K562 (cell line): Measurements from ENCODE around the gene ANKRD34A. TPM values are rescaled to one million over a fixed set of nuclear protein-coding genes. Genes with fewer than 3 reads are reported as not detected.

Experiments used
- ATAC-seq: fragments of 200-7000 bp; cut with Tn5 transposase; 3 replicates; pipeline ENCODE4 v1.9.1; 2020; ENCODE audit warnings: moderate library complexity
- BruUV-seq: library from RNA; stranded (reverse); fragments of 400-500 nt; replicated peaks from 2 replicates; lab custom pipeline; 2021; lab: Mats Ljungman, UMichigan
- CTCF ChIA-PET: fragments of 300-600 bp; formaldehyde crosslinking; extraction: SDS; loops from one replicate; lab custom pipeline; 2021; ENCODE audit warnings: low intra/inter-chr PET ratio; lab: Yijun Ruan, JAX
- POLR2A ChIA-PET: fragments of 300-600, 350-650 bp; sonication (Branson Sonifier 250); formaldehyde crosslinking; extraction: SDS; loops from one replicate; lab custom pipeline; 2021; ENCODE audit warnings: antibody characterized with exemption, inconsistent platforms; lab: Yijun Ruan, JAX
- DNase-seq, 4 experiments: peaks; one replicate each; pipeline versions ENCODE4 v3.0.0 to v3.0.0-alpha.2; 2011 to 2018; ENCODE audit warnings: low spot score in 3 of 4, mixed read lengths in 3 of 4; ENCODE audit errors: extremely low read depth in 1 of 4
- FAIRE-seq: peaks from 2 replicates; lab custom pipeline; 2011; peaks lifted over from hg19 to GRCh38; lab: Jason Lieb, UNC
- H2AFZ ChIP-seq: 2 replicates; pipeline ENCODE4 v1.6.0; 2011; ENCODE audit warnings: low read depth, low read length, control low read depth, inconsistent platforms
- H3K27ac ChIP-seq: fragments of 200-600 bp; 3 replicates; pipeline ENCODE4 v1.8.0; 2011; ENCODE audit warnings: low read depth, mild to moderate bottlenecking, control low read depth, inconsistent platforms, low read length, moderate library complexity, mixed read lengths; ENCODE audit errors: extremely low read depth
- H3K27me3 ChIP-seq, 2 experiments: fragments of 300-600 bp in 1 of 2; 2 replicates in 1 of 2; 3 replicates in 1 of 2; pipeline versions ENCODE4 v1.6.0 to v1.8.0; 2011; ENCODE audit warnings: inconsistent platforms in 2 of 2, low read length in 2 of 2, mild to moderate bottlenecking in 1 of 2, mixed read lengths in 1 of 2, moderate library complexity in 1 of 2; ENCODE audit not compliant: control insufficient read depth in 2 of 2, insufficient read depth in 2 of 2
- H3K36me3 ChIP-seq: fragments of 300-600 bp; 3 replicates; pipeline ENCODE4 v1.8.0; 2011; ENCODE audit warnings: mild to moderate bottlenecking, low read length, inconsistent platforms; ENCODE audit not compliant: control insufficient read depth, insufficient read depth
- H3K4me1 ChIP-seq, 2 experiments: fragments of 200-600 bp in 1 of 2; replicated peaks in 1 of 2; 2 replicates in 1 of 2; 3 replicates in 1 of 2; pipeline versions ENCODE4 v1.5.1 to v1.8.0; 2011; ENCODE audit warnings: inconsistent platforms in 2 of 2, low read length in 2 of 2, mild to moderate bottlenecking in 1 of 2, mixed read lengths in 1 of 2, moderate library complexity in 1 of 2; ENCODE audit not compliant: control insufficient read depth in 2 of 2, insufficient read depth in 2 of 2
- H3K4me2 ChIP-seq: 2 replicates; pipeline ENCODE4 v1.6.1; 2011; ENCODE audit warnings: low read length, control low read depth, inconsistent platforms, mixed read lengths; ENCODE audit not compliant: insufficient read depth
- H3K4me3 ChIP-seq: fragments of 200-600 bp; sonication (generic), shearing (Covaris generic); 2 replicates; pipeline ENCODE4 v1.5.1; 2016; ENCODE audit warnings: control low read depth, inconsistent platforms
- H3K79me2 ChIP-seq: fragments of 200-600 bp; 3 replicates; pipeline ENCODE4 v1.8.0; 2011; ENCODE audit warnings: low read length, inconsistent platforms; ENCODE audit not compliant: control insufficient read depth, insufficient read depth
- H3K9ac ChIP-seq, 2 experiments: 2 replicates each; pipeline versions ENCODE4 v1.6.0 to v1.6.1; 2011; ENCODE audit warnings: low read depth in 2 of 2, low read length in 2 of 2, control low read depth in 1 of 2, inconsistent platforms in 1 of 2, mild to moderate bottlenecking in 1 of 2, mixed read lengths in 1 of 2; ENCODE audit not compliant: insufficient read depth in 1 of 2
- H3K9me1 ChIP-seq: one replicate; pipeline ENCODE4 v1.6.0; 2011; ENCODE audit warnings: inconsistent platforms, mild to moderate bottlenecking, low read length, moderate library complexity; ENCODE audit not compliant: control insufficient read depth, insufficient read depth
- H3K9me3 ChIP-seq: replicated peaks from 2 replicates; pipeline ENCODE4 v1.5.1; 2011; ENCODE audit warnings: low read depth, low read length, inconsistent platforms; ENCODE audit not compliant: control insufficient read depth, insufficient read depth
- H4K20me1 ChIP-seq: replicated peaks from 2 replicates; pipeline ENCODE4 v1.6.1; 2011; ENCODE audit warnings: low read length, inconsistent platforms, mixed read lengths; ENCODE audit not compliant: control insufficient read depth, insufficient read depth
- ADNP ChIP-seq: fragments of 200-800 bp; sonication (Bioruptor generic); IDR thresholded peaks from 2 replicates; pipeline ENCODE4 v1.6.1; 2016; ENCODE audit warnings: missing genetic modification characterization, missing compliant biosample characterization
- CEBPG ChIP-seq, 3 experiments: fragments of 200-800 bp in 1 of 3; sonication (Bioruptor generic) in 1 of 3; sonication (generic) in 1 of 3; formaldehyde crosslinking in 1 of 3; IDR thresholded peaks in 2 of 3; conservative IDR thresholded peaks in 1 of 3; 2 replicates each; pipeline versions ENCODE4 v1.6.1 to v1.8.0; 2016 to 2022; ENCODE audit warnings: missing compliant biosample characterization in 2 of 3, missing genetic modification characterization in 2 of 3, mild to moderate bottlenecking in 1 of 3, missing genetic modification reagents in 1 of 3
- DIDO1 ChIP-seq: fragments of 450-650 bp; IDR thresholded peaks from 2 replicates; pipeline ENCODE4 v1.6.1; 2016; ENCODE audit warnings: low read depth, missing biosample characterization, missing genetic modification characterization
- FOXK2 ChIP-seq, 2 experiments: fragments of 450-650 bp; IDR thresholded peaks in 1 of 2; conservative IDR thresholded peaks in 1 of 2; 2 replicates each; pipeline ENCODE4 v1.6.1; 2016; ENCODE audit warnings: low read depth in 2 of 2, mild to moderate bottlenecking in 1 of 2
- HDAC3 ChIP-seq: fragments of 450-650 bp; IDR thresholded peaks from 2 replicates; pipeline ENCODE4 v1.6.1; 2018; ENCODE audit warnings: borderline replicate concordance, mild to moderate bottlenecking, moderate library complexity; ENCODE audit not compliant: partially characterized antibody
- SREBF2 ChIP-seq: sonication (generic); formaldehyde crosslinking; IDR thresholded peaks from 2 replicates; pipeline ENCODE4 v1.4.0; 2020; ENCODE audit warnings: mild to moderate bottlenecking, missing genetic modification reagents
- UBTF ChIP-seq, 2 experiments: IDR thresholded peaks; 2 replicates each; pipeline ENCODE4 v1.6.1; 2012; ENCODE audit warnings: improper control_type of control experiment in 2 of 2, low read depth in 2 of 2, low read length in 2 of 2, borderline replicate concordance in 1 of 2
- ZNF175 ChIP-seq: fragments of 200-800 bp; sonication (Bioruptor generic); IDR thresholded peaks from 2 replicates; pipeline ENCODE4 v1.6.1; 2016; ENCODE audit warnings: low read depth, mild to moderate bottlenecking, missing genetic modification characterization, missing compliant biosample characterization
- in situ Hi-C: fragments of 300-500 bp; cut with MboI; formaldehyde crosslinking; loops from 4 replicates; pipeline ENCODE4 v1.15.0; 2018; ENCODE audit warnings: inconsistent platforms, mixed read lengths
- intact Hi-C: fragments of 100-400 bp; cut with micrococcal nuclease; formaldehyde crosslinking; loops from 2 replicates; pipeline ENCODE4 v1.14.2; 2022
- polyA plus RNA-seq, 8 experiments: library from polyadenylated mRNA; depleted of rRNA in 4 of 8; stranded (reverse) in 5 of 8; unstranded in 3 of 8; fragments of >200 nt; fragmentation: Nextera tagmentation in 2 of 8; fragmentation: Illumina TruSeq in 1 of 8; extraction: Ambion mirVana in 2 of 8; extraction: Trizol in 1 of 8; gene quantifications; 2 replicates each; pipeline versions ENCODE4 v1.2.1 to v1.2.3, GENCODE V29; 2011 to 2014; ENCODE audit warnings: inconsistent platforms in 1 of 8, missing spikeins in 1 of 8
- total RNA-seq, 7 experiments: library from RNA; depleted of rRNA in 6 of 7; stranded (reverse); fragments of >200 nt in 6 of 7; fragmentation: Illumina TruSeq in 2 of 7; extraction: Trizol in 2 of 7; gene quantifications; 2 replicates each; pipeline versions ENCODE4 v1.2.1 to v1.2.3, GENCODE V29; 2011 to 2021; ENCODE audit warnings: low replicate concordance in 1 of 7
- TF ChIP-seq, protein P1 (sequence below): fragments of 250-450 bp; sonication (Bioruptor Pico); IDR thresholded peaks from 2 replicates; pipeline ENCODE4 v1.5.0; 2021
- TF ChIP-seq, protein P2 (sequence below): fragments of 450-650 bp; IDR thresholded peaks from one replicate; pipeline ENCODE4 v1.6.1; 2018; ENCODE audit warnings: mild to moderate bottlenecking, moderate library complexity; ENCODE audit not compliant: partially characterized antibody

The ANKRD34A gene
- total and polyA plus RNA-seq, 9 of the 15 experiments (the other 6 are each of a cell fraction or from before 2014, with no cell fraction given) = 0.06 to 1.6 (median 0.43) TPM

DNA sequence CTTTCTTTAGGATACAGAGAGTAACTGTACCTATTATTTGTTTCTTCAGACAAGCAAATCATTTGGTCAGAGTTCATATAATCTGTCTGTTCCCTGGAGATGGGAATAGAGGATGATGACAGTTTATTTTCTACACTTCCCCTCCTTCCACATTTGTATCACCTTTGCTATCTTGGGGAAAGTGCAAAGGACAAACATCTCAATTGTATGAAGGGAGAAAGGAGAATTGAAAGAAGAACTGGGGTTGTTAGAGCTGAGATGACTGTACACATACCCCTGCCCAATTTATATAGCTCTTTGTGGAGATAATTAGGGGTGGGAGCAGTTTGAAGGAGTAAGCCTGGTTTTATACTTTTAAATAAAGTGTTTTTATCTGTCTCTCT lies 14.1 kb upstream of the ANKRD34A start:
- BruUV-seq = TSS peak; percentile 86
- peaks cover 25% of the 10 kb centered on the region for H3K79me2 ChIP-seq
- H4K20me1 ChIP-seq = no peaks in the 10 kb centered on the region
- 0 out of 2 replicates have a peak, but pooled peaks have one; percentile 14 for TF ChIP-seq ADNP (tag)
- 0 out of 2 replicates have a peak, but pooled peaks have one; percentile 83 for TF ChIP-seq SREBF2 (CRISPR knock-in tag)
- no peak for TF ChIP-seq CEBPG (CRISPR knock-in tag; IDR thresholded peaks at IDR 0.05)
- 0 out of 4 replicates have a peak, but pooled peaks of 1 of the 2 experiments have one; percentile 25 for TF ChIP-seq CEBPG (tag; conservative IDR thresholded peaks at IDR 0.05 in 1 of 2, IDR thresholded peaks at IDR 0.05 in 1 of 2)
- TF ChIP-seq UBTF (IDR thresholded peaks at IDR 0.05; ENCODE audit: borderline replicate concordance in 1 of 2, low read depth in 2 of 2, low read length in 2 of 2) = 0 out of 4 replicates have a peak, but pooled peaks of 1 of the 2 experiments have one; percentile 10
- TF ChIP-seq DIDO1 (tag) = no peak
- TF ChIP-seq ZNF175 (CRISPR knock-in tag) = 0 out of 2 replicates have a peak, but pooled peaks have one; percentile 22
- TF ChIP-seq HDAC3 = peak; percentile 10
- TF ChIP-seq, protein P1, sequence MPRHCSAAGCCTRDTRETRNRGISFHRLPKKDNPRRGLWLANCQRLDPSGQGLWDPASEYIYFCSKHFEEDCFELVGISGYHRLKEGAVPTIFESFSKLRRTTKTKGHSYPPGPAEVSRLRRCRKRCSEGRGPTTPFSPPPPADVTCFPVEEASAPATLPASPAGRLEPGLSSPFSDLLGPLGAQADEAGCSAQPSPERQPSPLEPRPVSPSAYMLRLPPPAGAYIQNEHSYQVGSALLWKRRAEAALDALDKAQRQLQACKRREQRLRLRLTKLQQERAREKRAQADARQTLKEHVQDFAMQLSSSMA (CRISPR knock-in tag) = no peak
- no peak for TF ChIP-seq FOXK2 (conservative IDR thresholded peaks at IDR 0.05 in 1 of 2, IDR thresholded peaks at IDR 0.05 in 1 of 2; ENCODE audit: low read depth in 2 of 2)
- TF ChIP-seq, protein P2, sequence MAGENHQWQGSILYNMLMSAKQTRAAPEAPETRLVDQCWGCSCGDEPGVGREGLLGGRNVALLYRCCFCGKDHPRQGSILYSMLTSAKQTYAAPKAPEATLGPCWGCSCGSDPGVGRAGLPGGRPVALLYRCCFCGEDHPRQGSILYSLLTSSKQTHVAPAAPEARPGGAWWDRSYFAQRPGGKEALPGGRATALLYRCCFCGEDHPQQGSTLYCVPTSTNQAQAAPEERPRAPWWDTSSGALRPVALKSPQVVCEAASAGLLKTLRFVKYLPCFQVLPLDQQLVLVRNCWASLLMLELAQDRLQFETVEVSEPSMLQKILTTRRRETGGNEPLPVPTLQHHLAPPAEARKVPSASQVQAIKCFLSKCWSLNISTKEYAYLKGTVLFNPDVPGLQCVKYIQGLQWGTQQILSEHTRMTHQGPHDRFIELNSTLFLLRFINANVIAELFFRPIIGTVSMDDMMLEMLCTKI = no peak
- TF ChIP-seq, all 486 proteins: peak for 6
- intact Hi-C loops = no loop called here
- H3K4me3 ChIP-seq = no peak overlapping the region
- peaks cover 24 to 59% of the 10 kb centered on the region in 2 experiments for H3K4me1 ChIP-seq
- H3K4me2 ChIP-seq = peak overlapping the region; percentile 73
- no peak for FAIRE-seq
- H3K9me1 ChIP-seq = no peaks in the 10 kb centered on the region
- in situ Hi-C loops = no loop called here
- H2AFZ ChIP-seq = peak overlapping the region; percentile 42
- ChIA-PET POLR2A (interaction anchor here (0.9 to 15.5 kb wide), 7 partner anchors 13 to 54 kb away, joined by 3 to 320 read pairs (median 7); partner anchors contain the start of genes ANKRD34A, POLR3GL, RBM8A and TXNIP), CTCF (interaction anchor here (1.1 to 3.8 kb wide), 3 partner anchors 29 to 54 kb away, joined by 3 to 37 read pairs (median 17); no protein-coding TSS in a partner anchor)
- no peaks in the 10 kb centered on the region for H3K27me3 ChIP-seq
- peaks cover 16% of the 10 kb centered on the region for H3K36me3 ChIP-seq
- H3K9me3 ChIP-seq = no peaks in the 10 kb centered on the region
- no peak for DNase-seq
- H3K9ac ChIP-seq = peak overlapping the region; percentile 81 to 86; a peak in 3 of 4 replicates
- peak overlapping the region; percentile 96 for H3K27ac ChIP-seq
- no peak for ATAC-seq
